Mammary epithelial cell (primary cell): ENCODE results near the gene DAND5.

Experiments
- EZH2 ChIP-seq: IDR thresholded peaks from 2 replicates; pipeline ENCODE4 v1.6.1; 2012; ENCODE audit warnings: low read length, inconsistent platforms, borderline replicate concordance
- TF ChIP-seq, protein P1 (sequence below), 2 donors: IDR thresholded peaks in 1 of 2; conservative IDR thresholded peaks in 1 of 2; 2 replicates each; pipeline ENCODE4 v1.5.1; 2011 to 2012; ENCODE audit warnings: inconsistent platforms in 2 of 2, low read length in 2 of 2, mild to moderate bottlenecking in 2 of 2, control low read depth in 1 of 2, low read depth in 1 of 2; ENCODE audit not compliant: insufficient read depth in 1 of 2; ENCODE audit errors: extremely low read depth in 1 of 2

DNA sequence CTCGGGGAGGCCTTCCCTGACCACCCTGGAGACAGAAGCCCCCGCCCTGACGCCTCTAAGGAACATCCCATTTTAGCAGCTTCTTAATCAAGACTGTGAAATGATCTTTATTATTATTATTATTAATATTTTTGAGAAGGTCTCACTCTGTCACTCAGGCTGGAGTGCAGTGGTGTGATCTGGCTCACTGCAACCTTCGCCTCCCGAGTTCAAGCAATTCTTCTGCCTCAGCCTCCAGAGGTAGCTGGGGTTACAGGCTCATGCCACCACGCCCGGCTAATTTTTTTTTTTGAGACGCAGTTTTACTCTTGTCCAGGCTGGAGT is 3.6 kb upstream of the DAND5 start:
- TF ChIP-seq, protein P1, sequence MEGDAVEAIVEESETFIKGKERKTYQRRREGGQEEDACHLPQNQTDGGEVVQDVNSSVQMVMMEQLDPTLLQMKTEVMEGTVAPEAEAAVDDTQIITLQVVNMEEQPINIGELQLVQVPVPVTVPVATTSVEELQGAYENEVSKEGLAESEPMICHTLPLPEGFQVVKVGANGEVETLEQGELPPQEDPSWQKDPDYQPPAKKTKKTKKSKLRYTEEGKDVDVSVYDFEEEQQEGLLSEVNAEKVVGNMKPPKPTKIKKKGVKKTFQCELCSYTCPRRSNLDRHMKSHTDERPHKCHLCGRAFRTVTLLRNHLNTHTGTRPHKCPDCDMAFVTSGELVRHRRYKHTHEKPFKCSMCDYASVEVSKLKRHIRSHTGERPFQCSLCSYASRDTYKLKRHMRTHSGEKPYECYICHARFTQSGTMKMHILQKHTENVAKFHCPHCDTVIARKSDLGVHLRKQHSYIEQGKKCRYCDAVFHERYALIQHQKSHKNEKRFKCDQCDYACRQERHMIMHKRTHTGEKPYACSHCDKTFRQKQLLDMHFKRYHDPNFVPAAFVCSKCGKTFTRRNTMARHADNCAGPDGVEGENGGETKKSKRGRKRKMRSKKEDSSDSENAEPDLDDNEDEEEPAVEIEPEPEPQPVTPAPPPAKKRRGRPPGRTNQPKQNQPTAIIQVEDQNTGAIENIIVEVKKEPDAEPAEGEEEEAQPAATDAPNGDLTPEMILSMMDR (conservative IDR thresholded peaks at IDR 0.05 in 1 of 2, IDR thresholded peaks at IDR 0.05 in 1 of 2; ENCODE audit: extremely low read depth in 1 of 2, insufficient read depth in 1 of 2, low read depth in 1 of 2, low read length in 2 of 2): no peak
- TF ChIP-seq EZH2: no peak
